Tibial nerve (tissue), 4 donors: ENCODE measurements around the gene HECW1.

Experiments
- CTCF ChIP-seq, 5 experiments: fragments of 200-600 bp in 3 of 5; fragments of 450-650 bp in 2 of 5; sonication (generic) in 3 of 5; IDR thresholded peaks; one replicate each; pipeline ENCODE4 v1.5.1; 2016 to 2019; ENCODE audit warnings: antibody characterized with exemption in 5 of 5, mild to moderate bottlenecking in 3 of 5, moderate library complexity in 2 of 5
- EP300 ChIP-seq, 2 donors: sonication (generic); formaldehyde crosslinking; IDR thresholded peaks; one replicate each; pipeline ENCODE4 v1.6.1; 2017; ENCODE audit warnings: antibody characterized with exemption in 2 of 2, mild to moderate bottlenecking in 1 of 2
- POLR2A ChIP-seq, 2 donors: fragments of 450-650 bp; IDR thresholded peaks; one replicate each; pipeline ENCODE4 v1.6.1; 2017; ENCODE audit warnings: antibody characterized with exemption in 2 of 2, mild to moderate bottlenecking in 2 of 2, moderate library complexity in 2 of 2

- TF ChIP-seq POLR2A (IDR thresholded peaks at IDR 0.05) = no peak
- TF ChIP-seq CTCF (IDR thresholded peaks at IDR 0.05) = no peak
- no peak for TF ChIP-seq EP300 (IDR thresholded peaks at IDR 0.05)
These were observed 87.1 kb downstream of the HECW1 start for GRCh38 chr7:43199371-43200160.
